Brain microvascular endothelial cell (primary cell): ENCODE results near the gene IGF1R.

ENCODE experiments used
- DNase-seq: peaks from one replicate; pipeline ENCODE4 v3.0.0-alpha.2; 2020
- H3K27ac ChIP-seq: fragments of 250-450 bp; sonication (Bioruptor Pico); 2 replicates; pipeline ENCODE4 v1.5.1; 2020; ENCODE audit warnings: mild to moderate bottlenecking, moderate library complexity
- H3K27me3 ChIP-seq: fragments of 250-450 bp; sonication (Bioruptor Pico); replicated peaks from 2 replicates; pipeline ENCODE4 v1.5.1; 2020; ENCODE audit warnings: mild to moderate bottlenecking
- H3K36me3 ChIP-seq: fragments of 250-450 bp; sonication (Bioruptor Pico); replicated peaks from 2 replicates; pipeline ENCODE4 v1.5.1; 2020; ENCODE audit warnings: mild to moderate bottlenecking
- H3K4me3 ChIP-seq: 2 replicates; pipeline ENCODE4 v1.5.1; 2011; ENCODE audit warnings: low read depth, mild to moderate bottlenecking, control low read depth, low read length, moderate library complexity
- CTCF ChIP-seq: IDR thresholded peaks from 2 replicates; pipeline ENCODE4 v1.5.1; 2011; ENCODE audit warnings: low read depth, mild to moderate bottlenecking, moderate library complexity, low read length, control low read depth, inconsistent platforms; ENCODE audit errors: missing control alignments
- in situ Hi-C: cut with HindIII; loops from 2 replicates; pipeline ENCODE4 v1.10.0; 2017; ENCODE audit warnings: low sequenced_read_pairs, low pct_ligation_motif_present

Gene IGF1R

GRCh38 chr15:98718426-98719136 lies 70.2 kb downstream of the IGF1R start:
- TF ChIP-seq CTCF: no peak
- no peak for DNase-seq
- Histone ChIP-seq H3K27me3 (no peaks in the 10 kb centered on the region), H3K27ac (peak overlapping the region; percentile 2), H3K36me3 (no peaks in the 10 kb centered on the region), H3K4me3 (no peak overlapping the region)
- in situ Hi-C loops: no loop called here

- no peaks in the 10 kb centered on the region for H3K36me3 ChIP-seq
- in situ Hi-C loops: no loop called here
- no peak for TF ChIP-seq CTCF
- no peak overlapping the region for H3K27ac ChIP-seq
- no peak overlapping the region for H3K4me3 ChIP-seq
- H3K27me3 ChIP-seq: no peaks in the 10 kb centered on the region
- DNase-seq: peak; percentile 9
Measured at GRCh38 chr15:98719137-98719740, 70.9 kb downstream of the IGF1R start.

GRCh38 chr15:98720031-98720430 lies 71.7 kb downstream of the IGF1R start:
- H3K27me3 ChIP-seq: no peaks in the 10 kb centered on the region
- H3K36me3 ChIP-seq: no peaks in the 10 kb centered on the region
- in situ Hi-C loops: no loop called here
- H3K27ac ChIP-seq: no peak overlapping the region
- H3K4me3 ChIP-seq: no peak overlapping the region
- TF ChIP-seq CTCF: no peak
- no peak for DNase-seq

- H3K27me3 ChIP-seq: no peaks in the 10 kb centered on the region
- H3K27ac ChIP-seq: no peak overlapping the region
- H3K36me3 ChIP-seq: no peaks in the 10 kb centered on the region
- in situ Hi-C loops: no loop called here
- DNase-seq: no peak
- H3K4me3 ChIP-seq: no peak overlapping the region
- TF ChIP-seq CTCF: no peak
Measured at GRCh38 chr15:98720577-98721565, 72.5 kb downstream of the IGF1R start.

- in situ Hi-C loops: no loop called here
- TF ChIP-seq CTCF: no peak
- H3K27ac ChIP-seq: no peak overlapping the region
- no peaks in the 10 kb centered on the region for H3K27me3 ChIP-seq
- H3K36me3 ChIP-seq: no peaks in the 10 kb centered on the region
- no peak overlapping the region for H3K4me3 ChIP-seq
- DNase-seq: no peak
Measured at GRCh38 chr15:98722209-98722608, 73.9 kb downstream of the IGF1R start.
